PFSK-1 (cell line): ENCODE data around the gene DHRS11.

Experiments used
- FOXP2 ChIP-seq: optimal IDR thresholded peaks from 2 replicates; pipeline ENCODE3; 2011; ENCODE audit warnings: borderline replicate concordance, control low read depth, inconsistent platforms; ENCODE audit not compliant: insufficient read depth; ENCODE audit errors: extremely low read length, extremely low read depth
- POLR2AphosphoS5 ChIP-seq: IDR thresholded peaks from 2 replicates; pipeline ENCODE4 v1.6.1; 2012; ENCODE audit warnings: low read depth, mild to moderate bottlenecking, control low read depth, low read length, moderate library complexity
- SIN3A ChIP-seq: IDR thresholded peaks from 2 replicates; pipeline ENCODE4 v1.6.1; 2012; ENCODE audit warnings: mild to moderate bottlenecking, low read length, moderate library complexity, borderline replicate concordance; ENCODE audit not compliant: insufficient read depth
- TAF1 ChIP-seq: IDR thresholded peaks from 2 replicates; pipeline ENCODE4 v1.6.1; 2012; ENCODE audit warnings: low read length, control low read depth, borderline replicate concordance; ENCODE audit not compliant: insufficient read depth
- TF ChIP-seq, protein P1 (sequence below), 2 experiments: IDR thresholded peaks; 2 replicates each; pipeline versions ENCODE4 v1.6.1 to v1.8.0; 2011 to 2012; ENCODE audit warnings: low read depth in 2 of 2, low read length in 2 of 2, control low read depth in 1 of 2, inconsistent platforms in 1 of 2, mild to moderate bottlenecking in 1 of 2, moderate library complexity in 1 of 2; ENCODE audit not compliant: insufficient read depth in 1 of 2

The DHRS11 gene

DNA sequence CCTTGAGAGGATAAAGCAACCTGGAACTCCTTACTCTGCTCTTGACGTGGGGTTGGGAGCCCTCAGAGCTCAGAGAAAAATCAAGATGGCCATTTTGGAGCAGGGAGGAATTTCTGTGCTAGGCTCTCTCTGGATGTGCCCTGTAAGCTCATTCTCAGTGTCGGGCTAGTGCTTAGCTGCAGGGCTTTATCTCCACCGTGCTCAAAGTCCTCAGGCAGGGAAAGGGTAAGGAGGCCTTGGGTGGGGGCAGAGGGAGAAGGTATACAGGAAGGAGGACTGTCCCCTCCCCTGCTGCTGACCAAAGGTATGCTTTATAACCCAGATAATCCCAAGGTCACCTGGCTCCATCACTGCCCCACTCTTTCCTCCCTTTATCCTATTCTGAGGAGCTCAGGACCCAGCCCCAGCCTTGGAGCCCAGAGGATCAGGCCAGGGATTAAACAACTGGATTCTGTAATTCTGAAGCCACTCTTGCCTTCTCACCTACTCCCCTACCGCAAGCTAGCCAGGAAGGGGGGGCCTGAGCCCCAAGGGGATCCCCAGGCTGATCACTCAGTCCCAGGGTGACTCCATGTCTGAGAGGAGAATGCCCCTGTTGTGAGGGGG, 1.1 kb downstream of the DHRS11 start:
- TF ChIP-seq TAF1 (no peak), SIN3A (no peak)
- TF ChIP-seq, protein P1, sequence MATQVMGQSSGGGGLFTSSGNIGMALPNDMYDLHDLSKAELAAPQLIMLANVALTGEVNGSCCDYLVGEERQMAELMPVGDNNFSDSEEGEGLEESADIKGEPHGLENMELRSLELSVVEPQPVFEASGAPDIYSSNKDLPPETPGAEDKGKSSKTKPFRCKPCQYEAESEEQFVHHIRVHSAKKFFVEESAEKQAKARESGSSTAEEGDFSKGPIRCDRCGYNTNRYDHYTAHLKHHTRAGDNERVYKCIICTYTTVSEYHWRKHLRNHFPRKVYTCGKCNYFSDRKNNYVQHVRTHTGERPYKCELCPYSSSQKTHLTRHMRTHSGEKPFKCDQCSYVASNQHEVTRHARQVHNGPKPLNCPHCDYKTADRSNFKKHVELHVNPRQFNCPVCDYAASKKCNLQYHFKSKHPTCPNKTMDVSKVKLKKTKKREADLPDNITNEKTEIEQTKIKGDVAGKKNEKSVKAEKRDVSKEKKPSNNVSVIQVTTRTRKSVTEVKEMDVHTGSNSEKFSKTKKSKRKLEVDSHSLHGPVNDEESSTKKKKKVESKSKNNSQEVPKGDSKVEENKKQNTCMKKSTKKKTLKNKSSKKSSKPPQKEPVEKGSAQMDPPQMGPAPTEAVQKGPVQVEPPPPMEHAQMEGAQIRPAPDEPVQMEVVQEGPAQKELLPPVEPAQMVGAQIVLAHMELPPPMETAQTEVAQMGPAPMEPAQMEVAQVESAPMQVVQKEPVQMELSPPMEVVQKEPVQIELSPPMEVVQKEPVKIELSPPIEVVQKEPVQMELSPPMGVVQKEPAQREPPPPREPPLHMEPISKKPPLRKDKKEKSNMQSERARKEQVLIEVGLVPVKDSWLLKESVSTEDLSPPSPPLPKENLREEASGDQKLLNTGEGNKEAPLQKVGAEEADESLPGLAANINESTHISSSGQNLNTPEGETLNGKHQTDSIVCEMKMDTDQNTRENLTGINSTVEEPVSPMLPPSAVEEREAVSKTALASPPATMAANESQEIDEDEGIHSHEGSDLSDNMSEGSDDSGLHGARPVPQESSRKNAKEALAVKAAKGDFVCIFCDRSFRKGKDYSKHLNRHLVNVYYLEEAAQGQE (IDR thresholded peaks at IDR 0.05; ENCODE audit: insufficient read depth in 1 of 2, low read depth in 2 of 2, low read length in 2 of 2): no peak

DNA sequence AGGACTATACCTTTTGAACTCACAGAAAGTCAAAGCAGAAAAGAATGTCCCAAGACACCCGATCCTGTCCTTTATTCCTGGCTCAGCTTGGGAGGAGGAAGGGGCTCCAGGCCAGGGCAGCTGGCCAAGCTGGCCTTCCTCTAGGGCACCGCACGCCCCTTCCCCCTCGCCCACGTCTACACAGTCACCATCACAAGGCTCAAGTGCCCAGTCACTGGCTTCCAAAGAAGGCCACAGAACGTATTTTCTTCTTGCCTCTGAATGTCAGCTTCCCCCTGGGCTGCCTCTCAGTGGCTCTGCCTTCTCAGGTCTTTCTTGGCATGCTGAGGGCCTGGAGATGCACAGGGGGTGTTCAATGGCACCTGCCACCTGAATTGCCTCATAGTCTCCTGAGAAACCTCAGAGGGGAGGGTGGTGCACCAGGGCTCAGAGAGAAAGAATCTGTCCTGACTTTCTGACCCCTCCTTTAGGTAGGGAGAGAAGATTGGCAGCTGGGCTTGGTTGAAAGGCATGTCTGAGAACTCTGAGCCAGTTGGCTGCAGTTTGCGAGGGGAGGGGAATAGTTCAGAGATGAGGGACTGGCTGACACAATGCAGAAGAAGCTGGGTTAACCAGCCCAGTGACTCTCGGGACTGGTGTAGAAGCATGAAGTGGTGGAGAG, 2.1 kb downstream of the DHRS11 start:
- TF ChIP-seq, protein P1 (IDR thresholded peaks at IDR 0.05; ENCODE audit: insufficient read depth in 1 of 2, low read depth in 2 of 2, low read length in 2 of 2): no peak
- TF ChIP-seq FOXP2: no peak
- TF ChIP-seq POLR2AphosphoS5: no peak
- TF ChIP-seq TAF1: no peak
- no peak for TF ChIP-seq SIN3A

DNA sequence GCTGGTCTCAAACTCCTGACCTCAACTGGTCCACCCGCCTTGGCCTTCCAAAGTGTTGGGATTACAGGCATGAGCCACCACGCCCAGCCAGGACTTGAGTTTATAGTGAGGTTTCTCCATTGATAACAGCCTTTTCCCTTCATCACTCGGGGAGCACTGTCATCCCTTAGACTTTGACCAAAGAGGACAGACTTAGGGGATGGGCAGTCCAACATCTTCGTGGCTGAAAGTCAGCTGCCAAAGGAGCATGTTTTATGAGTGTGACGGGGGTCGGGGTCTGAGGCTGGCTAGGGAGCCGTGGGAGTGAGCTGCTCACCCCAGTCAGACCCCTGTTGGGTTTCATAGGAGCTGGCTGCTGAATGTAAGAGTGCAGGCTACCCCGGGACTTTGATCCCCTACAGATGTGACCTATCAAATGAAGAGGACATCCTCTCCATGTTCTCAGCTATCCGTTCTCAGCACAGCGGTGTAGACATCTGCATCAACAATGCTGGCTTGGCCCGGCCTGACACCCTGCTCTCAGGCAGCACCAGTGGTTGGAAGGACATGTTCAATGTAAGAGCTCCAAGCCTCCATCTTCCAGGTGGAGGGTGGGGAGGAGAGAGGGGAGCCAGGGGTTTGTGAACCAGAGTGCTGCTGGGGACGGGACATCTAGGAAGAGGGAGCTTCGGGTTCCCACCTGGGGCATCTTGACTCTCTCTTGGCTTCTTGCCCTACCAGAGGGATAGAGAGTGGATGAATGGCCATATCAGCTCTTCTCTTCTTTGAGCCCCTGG, 3.1 kb downstream of the DHRS11 start:
- TF ChIP-seq SIN3A (no peak), POLR2AphosphoS5 (no peak), FOXP2 (no peak), TAF1 (no peak)
- TF ChIP-seq, protein P1 (IDR thresholded peaks at IDR 0.05; ENCODE audit: insufficient read depth in 1 of 2, low read depth in 2 of 2, low read length in 2 of 2): no peak

DNA sequence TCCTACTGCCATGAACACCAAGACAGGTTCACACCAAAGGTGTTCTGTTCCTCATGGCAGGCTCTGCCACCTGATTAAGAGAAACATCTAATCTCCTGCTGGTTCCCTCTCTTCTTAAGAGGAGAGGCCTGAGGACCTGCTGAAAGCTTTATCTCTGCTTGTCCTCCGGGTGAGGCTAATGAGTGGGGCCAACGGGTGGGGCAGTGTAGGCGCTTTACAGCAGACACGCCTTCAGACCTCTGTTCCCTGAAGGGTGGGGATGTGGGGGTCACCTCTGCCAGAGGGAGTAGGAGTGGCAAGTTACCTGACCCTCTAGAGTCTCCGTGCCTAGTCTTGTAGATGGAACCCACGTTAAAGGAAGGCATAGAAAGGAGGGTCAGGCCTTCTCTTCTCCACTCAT, 5.5 kb downstream of the DHRS11 start:
- TF ChIP-seq TAF1 (no peak), SIN3A (no peak), FOXP2 (no peak), POLR2AphosphoS5 (no peak)
- TF ChIP-seq, protein P1 (IDR thresholded peaks at IDR 0.05; ENCODE audit: insufficient read depth in 1 of 2, low read depth in 2 of 2, low read length in 2 of 2): no peak
